ELR (cell line): ENCODE data around the gene HRH2.
"Not testable (repeated sequence)": the region's sequence is repeated elsewhere in the genome, so short reads cannot be mapped to it uniquely, and the experiment has no call there.

Experiments
- DNase-seq: peaks from one replicate; pipeline ENCODE4 v3.0.0-alpha.2; 2015; ENCODE audit warnings: low read depth

HRH2 gene

DNA sequence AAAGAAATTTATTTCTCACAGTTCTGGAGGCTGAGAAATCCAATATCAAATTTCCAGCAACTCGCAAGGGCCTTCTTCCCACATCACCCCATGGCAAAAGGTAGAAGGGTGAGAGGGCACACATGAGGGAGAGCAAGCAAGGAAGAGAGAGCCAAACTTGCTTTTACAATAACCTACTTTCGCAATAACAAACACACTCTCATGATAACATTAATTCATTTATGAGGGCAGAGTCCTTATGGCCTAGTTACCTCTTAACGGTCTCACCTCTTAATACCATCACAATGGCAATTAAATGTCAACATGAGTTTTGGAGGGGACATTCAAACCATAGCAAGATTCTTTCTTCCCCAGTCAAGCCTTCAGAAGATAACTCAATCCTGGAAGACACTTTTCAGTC is 11.6 kb upstream of the HRH2 start:
- no peak for DNase-seq

DNA sequence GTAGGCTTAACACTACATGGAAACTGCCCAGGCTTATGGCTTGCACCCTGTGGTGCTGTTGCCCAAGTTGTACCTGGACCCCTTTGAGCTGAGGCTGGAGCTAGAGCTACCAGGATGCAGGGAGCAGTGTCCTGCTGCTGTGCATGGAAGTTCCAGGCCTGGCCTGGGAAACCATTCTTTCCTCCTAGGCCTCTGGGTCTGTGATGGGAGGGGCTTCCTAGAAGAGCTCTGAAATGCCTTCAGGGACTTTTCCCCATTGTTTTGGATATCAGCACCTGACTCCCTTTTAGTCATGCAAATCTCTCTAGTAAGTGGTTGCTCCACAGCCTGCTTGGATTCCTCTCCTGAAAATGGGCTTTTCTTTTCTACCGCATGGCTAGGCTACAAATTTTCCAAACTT is 7.9 kb upstream of the HRH2 start:
- no peak for DNase-seq

DNA sequence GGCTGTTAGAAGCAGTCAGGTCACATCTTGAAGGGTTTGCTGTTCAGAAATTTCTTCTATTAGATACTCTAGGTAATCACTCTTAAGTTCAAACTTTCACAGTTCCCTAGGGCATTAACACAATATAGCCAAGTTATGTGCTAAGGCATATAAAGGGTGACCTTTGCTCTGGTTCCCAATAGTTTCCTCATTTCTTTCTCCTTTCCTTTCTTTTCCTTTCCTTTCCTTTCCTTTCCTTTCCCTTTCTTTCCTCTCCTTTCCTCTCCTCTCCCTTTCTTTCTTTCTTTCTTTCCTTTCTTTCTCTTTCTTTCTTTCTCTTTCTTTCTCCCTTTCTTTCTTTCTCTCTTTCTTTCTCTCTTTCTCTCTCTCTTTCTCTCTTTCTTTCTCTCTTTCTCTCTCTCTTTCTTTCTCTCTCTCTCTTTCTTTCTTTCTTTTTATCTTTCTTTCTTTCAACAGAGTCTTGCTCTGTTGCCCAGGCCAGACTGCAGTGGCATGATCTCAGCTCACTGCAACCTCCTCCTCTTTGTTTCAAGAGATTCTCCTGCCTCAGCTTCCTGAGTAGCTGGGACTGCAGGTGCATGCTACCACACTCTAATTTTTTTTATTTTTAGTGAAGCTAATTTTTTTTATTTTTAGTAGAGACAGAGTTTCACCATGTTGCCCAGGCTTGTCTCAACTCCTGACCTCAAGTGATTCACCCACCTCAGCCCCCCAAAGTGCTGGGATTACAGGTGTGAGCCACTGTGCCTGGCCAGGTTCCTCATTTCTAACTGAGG is 7.3 kb upstream of the HRH2 start:
- not testable (repeated sequence) for DNase-seq

DNA sequence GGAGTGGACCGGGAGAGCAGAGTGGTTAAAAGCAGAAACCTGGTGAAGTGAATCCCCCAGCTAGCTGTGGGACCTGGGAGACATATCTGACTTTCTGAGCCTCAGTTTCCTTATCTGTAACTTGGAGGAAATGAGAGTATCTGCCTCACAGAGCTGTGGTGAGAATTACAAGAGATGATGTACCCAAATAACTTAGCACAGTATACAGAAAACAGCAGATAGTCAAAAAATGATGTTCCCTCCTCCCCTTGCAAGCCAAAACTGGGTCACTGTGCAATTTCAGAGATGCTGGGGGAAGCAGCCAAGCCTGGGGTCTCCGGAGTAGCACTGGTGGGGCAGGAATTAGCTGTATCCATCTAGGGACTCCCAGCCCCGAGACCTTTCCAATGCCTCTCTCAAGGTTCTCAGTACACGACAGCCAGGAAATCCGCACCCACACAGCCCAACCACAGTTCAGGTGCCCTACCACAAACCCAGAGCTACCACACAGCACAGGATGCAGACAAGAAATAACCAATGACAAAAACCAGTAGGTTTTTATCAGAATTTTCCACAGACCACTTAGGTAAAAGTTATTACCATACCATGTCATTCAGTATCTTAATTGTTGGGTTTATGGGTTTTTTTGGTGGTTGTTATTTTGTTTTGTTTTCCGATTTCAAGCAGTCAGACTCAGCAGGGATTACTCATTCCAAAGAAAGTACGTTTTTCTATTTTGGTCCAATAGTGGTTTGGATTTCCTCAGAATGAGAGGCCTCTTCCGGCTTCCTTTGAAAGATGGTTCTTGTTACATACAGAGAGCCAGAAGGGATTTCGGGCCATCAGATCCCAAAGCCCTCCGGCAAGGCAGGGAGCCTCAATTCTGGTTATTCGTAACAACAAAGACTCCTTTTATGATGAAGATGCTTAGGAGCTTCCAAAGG is 4.9 kb upstream of the HRH2 start:
- DNase-seq: peak; percentile 10

DNA sequence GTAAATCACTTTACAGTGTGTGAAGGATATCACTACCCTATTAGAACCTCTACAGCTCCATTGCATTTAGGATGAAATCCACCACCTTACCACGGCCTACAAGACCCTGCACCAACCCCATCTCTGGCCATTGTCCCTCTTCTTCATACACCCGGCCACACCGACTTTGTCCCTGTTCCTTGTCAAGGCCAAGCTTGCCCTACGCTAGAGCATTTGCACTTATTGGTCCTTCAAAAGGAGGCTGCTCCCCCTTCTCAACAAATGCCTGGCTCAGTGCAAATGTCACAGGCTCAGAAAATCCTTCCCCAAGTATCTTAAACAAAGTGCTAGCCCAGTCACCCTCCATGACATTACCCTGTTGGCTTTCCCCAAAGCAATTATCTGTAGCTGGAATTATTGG is 4.1 kb upstream of the HRH2 start:
- no peak for DNase-seq

DNA sequence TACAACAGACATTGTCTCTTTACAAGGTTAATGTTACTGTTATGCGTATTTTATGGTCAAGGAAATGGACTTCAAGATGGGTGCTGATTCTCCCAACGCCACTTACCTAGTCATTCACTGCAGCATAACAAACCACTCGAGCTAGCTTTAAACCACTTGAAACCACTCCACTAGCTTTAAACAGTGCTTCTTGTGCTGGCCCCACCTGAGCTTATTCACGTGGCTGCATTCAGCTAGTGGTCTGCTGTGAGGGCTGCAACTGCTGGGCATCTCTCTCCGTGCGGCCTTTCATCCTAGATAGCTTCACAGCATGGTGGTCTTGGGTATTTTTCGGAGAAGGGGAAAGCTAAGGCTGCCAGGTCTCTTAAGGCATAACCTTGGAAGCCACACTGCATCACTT is 3.5 kb upstream of the HRH2 start:
- no peak for DNase-seq

DNA sequence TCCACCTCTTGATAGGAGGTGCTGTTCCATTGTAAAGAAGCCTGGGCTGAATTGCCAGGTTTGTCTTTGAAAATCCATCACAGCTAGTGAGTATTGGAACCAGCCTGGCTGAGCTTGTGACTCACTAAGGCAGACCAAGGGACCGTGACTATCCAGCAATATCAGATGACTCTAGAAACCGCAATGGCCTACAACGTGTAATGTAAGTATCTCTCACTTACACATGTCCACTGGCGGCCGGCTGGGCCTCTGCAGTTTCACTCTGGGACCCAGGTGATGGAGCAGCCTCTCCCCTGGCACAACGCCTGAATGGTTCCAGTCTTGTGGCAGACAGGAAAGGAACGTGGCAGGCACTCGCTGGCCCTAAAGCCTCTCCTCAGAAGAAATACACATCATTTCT is 3.1 kb upstream of the HRH2 start:
- DNase-seq: peak; percentile 15

DNA sequence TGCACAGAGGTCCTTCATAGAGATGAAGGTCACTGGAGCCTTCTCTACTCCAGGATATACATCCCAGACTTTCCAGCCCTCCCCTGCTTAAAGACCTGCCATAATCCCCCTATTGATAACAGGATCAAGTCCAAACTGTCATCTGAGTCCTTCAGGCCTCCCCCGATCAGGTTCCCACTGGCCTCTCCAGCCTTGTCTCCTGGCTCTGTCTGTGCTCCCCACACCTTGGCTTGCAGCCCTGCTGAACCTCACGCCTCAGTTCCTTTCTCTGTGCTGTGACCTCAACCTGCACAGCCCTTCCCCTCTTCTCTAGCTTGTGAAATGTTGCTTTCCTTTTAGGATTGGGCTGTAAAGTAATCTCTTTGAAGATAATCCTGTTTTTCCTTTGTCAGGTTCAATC is 2.5 kb upstream of the HRH2 start:
- no peak for DNase-seq

DNA sequence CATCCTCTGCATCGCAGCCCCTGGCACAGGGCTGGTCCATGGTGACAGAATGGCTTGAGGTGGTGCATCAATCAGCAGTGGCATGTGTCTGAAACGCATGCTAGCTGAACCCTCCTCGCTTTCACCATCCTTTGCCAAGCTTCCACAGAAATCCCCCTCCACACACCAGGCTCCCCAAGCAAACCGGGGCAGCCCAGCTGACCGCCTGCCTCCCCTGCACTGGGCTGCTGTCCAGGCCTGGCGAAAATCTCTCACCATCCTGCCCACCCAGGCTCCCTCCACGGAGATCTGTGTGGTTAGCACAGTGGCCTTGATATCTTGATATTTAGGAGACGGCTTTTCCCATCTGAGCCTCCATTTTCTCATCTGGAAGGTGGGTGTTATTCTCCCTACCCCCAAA is 905 bp upstream of the HRH2 start:
- DNase-seq: no peak

DNA sequence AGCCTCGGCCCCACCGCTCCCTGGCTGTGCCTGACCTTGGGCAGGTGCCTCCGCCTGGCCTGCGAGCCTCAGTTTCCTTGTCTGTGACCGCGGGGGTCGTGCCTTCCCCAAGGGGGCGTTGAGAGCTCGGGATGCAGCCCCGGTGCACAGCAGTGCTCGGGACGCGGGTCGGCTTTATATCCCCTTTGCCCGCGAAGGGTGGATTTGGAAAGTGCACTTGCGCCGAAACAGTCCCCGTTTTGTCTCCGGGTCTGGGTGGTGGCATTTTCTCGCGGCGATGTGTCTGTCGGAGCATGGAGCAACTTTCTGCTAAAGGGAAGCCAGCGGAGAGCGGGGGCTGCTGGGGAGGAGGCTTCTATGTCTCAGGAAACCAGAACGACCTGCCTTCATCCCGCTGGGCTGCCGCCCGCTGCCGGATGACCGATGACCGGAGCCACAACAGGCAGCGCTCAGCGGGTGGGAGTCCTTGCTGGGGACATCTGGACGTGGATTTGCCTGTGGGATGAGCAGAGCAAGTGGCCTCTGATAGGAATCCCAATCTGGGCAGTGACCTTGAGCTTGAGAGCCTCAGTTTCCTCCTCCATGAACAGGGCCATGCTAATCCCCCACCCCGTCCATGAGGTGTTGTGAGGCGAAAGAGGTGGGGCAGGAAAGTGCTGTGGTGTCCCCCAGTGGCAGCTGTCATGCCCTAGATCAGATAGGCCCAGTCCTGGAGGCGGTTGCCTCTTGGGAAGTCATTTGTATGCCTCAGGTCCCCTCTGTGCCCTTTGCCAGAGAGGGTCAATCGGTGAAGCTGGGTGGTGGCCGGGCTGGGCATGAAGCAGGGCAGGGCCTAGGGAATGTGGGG is 651 bp downstream of the HRH2 start:
- no peak for DNase-seq

DNA sequence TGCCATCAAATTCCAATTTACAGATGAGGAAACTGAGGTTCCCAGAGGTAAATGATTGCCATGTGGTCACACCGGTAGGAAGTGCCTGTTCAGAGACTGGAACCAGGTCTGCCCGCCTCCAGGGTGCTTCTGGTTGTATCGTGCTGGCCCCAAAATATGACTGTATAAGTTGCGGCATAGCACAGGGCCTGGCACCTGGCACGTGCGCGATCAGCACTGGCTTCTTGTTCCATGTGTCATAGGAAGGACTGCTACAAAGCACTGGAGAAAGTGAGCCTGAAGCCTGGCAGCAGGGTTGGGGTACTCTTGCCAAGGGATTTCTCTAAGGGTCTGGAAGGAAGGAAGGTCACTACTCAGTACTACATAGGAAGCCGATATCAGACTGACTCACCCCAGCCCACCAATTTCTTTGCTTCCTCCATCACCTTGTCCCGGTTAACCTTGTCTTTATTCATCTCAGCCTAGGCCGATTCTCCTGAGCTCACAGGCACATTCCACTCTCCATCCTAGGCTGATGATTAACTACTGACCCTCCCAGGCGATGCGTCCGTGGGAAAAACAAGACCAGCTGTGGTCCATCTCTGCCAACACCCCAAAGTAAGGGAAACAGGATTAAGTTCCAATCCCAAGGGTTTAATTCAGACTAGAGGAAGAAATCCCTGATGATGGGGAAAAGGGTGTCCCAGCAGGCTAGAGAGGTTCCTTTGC is 1.8 kb downstream of the HRH2 start:
- DNase-seq: no peak

DNA sequence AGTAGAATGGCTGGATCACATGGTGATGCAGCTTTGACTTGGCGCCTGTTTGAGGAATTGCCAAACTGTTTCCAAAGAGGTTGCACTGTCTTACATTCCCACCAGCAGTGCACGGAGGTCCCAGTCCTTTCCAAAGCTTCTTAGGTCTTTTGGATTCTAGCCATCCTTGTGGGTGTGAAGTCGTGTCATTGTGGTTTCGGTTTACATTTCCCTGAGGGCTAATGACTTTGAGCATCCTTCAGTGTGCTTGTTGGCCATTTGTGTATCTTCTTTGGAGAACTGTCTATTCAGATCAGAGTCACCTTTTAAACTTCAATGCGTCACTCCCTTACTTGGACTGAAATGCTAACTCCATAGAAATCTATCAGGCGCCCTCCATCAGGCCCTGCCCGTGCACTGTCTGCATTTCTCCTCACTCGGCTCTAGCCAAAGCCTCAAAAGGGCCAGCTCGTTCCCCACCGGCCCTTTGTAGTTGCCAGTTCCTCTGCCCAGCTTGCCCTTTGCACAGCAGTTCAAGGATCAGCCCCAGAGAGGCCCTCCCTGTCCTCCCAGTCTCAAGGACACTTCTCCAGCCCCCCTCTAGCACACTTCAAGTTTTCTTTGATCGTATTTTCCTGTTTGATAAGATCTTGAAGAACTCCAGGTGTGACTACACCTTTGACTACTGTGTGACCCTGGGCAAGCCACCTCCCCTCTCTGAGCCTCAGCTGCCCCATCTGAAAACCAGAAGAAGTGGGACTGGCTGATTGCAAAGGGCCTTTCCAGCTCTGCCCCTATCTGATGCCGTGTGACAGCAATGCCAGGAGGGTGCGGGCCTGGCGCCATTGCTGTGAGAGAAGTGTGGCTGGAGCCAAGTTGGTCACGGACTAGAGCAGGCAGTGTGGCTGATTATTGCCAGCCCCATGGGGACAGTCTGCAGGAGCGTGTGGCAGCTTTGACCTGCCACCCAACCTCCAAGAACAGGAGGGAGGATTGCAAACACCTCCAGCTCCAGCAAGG is 5.6 kb downstream of the HRH2 start:
- no peak for DNase-seq

DNA sequence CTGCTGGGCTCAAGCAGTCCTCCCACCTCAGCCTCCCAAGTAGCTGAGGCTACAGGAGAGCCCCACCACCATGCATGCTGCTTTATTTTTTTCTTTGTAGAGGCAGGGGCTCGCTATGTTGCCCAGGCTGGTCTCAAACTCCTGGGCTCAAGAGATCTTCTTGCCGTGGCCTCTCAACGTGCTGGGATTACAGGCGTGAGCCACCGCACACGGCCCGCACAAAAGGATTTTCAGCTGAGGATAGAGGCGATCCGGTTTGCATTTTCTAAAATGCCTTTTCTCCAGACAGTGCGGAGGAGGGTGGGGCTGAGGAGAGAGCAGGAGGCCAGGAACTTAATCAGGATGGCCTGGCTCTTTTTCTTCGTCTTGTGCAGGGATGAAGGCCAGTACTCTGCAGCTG is 6.9 kb downstream of the HRH2 start:
- no peak for DNase-seq

DNA sequence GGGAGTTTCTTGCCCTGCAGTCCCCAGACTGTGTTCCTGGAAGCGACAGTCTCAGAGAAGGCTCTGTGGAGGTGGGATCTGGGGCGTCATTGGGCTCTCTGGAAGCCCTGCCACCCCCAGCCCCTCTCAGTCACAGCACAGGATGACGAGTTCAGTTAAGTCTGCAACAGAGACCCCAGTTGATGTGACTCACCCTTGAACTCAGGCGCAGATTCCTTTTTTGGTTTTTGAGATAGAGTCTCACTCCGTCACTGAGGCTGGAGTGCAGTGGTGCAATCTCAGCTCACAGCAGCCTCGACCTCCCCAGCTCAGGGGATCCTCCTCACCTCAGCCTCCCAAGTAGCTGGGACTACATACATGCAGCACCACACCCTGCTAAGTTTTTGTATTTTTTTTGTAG is 8.3 kb downstream of the HRH2 start:
- no peak for DNase-seq

DNA sequence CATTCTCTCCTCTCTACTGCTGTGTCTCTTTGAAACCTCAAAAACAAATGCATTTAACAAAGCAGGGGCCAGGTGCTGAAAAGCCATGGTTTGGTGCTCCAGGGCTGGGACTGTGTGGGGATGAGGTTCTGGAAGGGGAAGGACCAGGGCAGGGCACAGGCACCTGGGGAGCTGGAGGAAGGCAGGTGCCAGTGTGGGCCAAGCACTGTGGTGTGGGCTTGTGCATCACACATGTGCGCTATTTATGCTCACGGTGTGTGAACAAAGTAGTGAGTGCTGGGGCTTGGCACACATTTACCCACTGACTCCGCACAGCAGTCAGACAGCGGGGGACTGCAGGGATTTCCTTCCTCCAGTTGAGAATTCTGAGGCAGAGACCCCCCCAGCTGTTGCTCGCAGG is 10.1 kb downstream of the HRH2 start:
- DNase-seq: no peak

DNA sequence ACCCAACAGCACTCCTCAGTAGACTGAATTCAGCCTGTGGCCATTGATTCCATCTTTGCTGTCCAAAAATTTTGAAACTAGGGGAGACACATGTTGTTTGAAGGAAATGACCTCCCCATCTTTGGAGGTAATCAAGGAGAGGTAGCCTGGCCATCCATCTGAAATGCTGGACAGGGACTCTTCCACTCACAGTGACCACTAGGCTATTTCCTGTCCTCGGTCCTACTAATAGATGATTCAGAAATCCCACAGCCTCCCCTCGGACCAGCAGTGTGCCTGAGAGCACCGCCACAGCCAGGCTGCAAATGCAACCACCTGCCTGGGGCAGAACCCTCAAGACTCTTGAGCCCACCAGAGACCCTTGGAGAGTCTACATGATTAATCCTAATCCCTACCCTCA is 12.5 kb downstream of the HRH2 start:
- DNase-seq: no peak

DNA sequence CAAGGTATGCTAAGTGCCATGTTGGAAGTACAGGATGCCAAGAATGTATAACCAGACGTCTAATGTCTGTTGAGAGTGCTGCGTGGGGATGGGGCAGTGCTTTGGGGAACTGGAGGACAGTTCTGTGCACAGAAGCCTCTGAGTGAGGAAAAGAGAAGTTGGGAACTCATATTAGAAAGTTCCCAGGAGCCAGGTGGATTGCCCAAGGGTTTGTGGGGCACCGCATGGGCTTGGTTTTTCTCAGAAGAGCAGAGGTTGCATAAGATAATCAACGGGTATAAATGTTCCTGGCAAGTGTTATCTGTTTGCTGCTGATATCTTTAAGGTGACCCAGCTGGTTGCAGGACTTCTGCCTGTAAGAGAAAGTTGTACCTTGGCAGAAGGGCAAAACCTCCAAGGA is 13.1 kb downstream of the HRH2 start:
- DNase-seq: no peak

DNA sequence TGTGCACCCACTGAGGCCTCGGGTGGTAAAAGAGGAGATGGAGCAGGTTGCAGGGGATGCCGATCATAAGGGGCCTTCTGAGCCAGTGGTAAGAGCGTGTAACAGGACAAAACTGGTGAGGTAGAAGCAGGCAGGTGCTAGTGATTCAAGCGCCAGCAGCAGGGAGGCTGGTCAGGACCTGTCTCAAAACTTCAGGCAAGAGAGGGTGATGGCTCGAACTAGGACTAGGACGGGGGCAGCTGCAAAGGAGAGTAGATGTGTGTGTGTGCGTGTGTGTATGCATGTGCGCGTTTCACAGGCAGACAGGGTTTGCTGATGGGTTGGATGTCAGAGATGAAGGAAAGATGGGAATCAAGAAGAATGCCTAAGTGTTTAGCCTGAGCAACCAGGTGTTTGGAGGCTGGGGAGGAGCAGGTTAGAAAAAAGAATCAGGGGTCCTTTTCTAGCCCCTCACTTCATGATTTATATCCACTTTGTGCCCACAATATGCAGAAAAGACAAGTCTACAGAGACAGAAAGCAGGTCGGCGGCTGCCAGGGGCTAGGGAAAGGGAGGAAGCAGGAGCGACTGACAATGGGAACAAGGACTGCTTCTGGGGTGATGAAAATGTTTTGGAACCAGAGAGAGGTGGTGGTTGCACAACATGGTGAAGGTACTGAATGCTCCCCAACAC is 15.2 kb downstream of the HRH2 start:
- DNase-seq: no peak

DNA sequence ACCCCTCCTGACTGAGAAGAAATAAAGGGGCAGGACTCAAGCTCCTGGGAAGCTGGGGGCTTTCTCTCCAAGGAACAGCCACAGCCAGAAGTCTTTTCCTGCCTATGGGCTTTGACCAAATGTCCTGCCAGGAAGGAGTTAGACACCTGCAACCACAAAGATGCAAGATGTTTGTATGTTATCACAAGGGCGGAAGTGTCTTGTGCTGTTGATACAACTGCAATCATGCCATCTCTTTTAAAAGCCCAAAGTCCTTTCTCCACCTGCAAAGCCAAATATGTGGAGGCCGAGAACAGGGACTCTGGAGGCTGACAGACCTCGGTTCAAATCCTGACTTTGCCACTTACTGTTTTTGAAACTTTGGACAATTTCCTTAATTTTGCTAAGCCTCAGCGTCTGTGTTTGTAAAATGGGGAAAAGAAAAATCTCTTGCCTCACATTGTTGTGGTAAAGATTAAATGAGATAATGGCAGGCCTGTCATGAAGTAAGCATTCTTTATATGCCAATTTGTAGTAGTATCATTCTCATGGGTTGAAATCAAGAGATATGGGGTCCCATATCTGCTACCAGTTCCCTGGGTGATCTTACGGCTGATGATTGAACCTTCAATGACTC is 17.0 kb downstream of the HRH2 start:
- DNase-seq: no peak

DNA sequence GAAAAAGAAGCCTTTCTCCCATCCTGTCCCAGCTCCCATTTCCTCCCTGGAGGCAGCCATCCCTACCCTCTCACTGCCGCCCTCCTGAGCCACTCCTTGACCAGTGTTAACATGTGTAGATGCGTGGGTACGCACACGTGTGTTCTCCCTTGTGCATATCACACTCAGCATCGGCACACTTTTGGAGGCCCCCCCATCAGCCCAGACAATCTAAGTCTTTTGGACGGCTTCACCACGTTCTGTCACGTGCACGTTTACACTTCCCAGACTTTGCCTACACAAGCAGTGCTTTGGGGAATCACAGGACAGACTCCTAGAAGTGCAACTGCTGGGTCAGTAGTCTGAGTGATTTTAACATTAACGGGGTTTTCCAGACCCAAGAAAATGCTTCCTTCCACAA is 18.0 kb downstream of the HRH2 start:
- DNase-seq: no peak
